ENCODE results near the gene CABLES2. TPM values are rescaled to one million over a fixed set of nuclear protein-coding genes. Genes with fewer than 3 reads are reported as not detected.

The CABLES2 gene
- total RNA-seq, 1 experiment from 2014 or later, result 8.9 TPM

GRCh38 chr20:62393335-62393665, 13.8 kb downstream of the CABLES2 start:
- H3K9me3 ChIP-seq (ENCODE audit: control insufficient read depth in 1 of 2, insufficient read depth in 1 of 2, low read depth in 1 of 2, low read length in 2 of 2), result no peaks in the 10 kb centered on the region
- ATAC-seq, result no peak
- H3K4me1 ChIP-seq (ENCODE audit: control insufficient read depth in 1 of 2, insufficient read depth in 2 of 2, low read length in 2 of 2), result peaks cover 5 to 15% of the 10 kb centered on the region in 2 experiments; a peak in 3 of 4 replicates
- no peak for DNase-seq (ENCODE audit: low read depth, low spot score)
- peaks cover 7% of the 10 kb centered on the region; the same call in 1 of the 2 replicates for H4K20me1 ChIP-seq (ENCODE audit: insufficient read depth)
- no peak overlapping the region for H3K4me2 ChIP-seq (ENCODE audit: low read length)
- peaks cover 7 to 11% of the 10 kb centered on the region in 2 experiments; a peak in 3 of 4 replicates for H3K36me3 ChIP-seq (ENCODE audit: control insufficient read depth in 1 of 2, insufficient read depth in 2 of 2, low read length in 2 of 2)
- intact Hi-C loops (cut with micrococcal nuclease), result no loop called here
- H3K4me3 ChIP-seq (replicated peaks in 1 of 2; ENCODE audit: low read depth in 1 of 2, low read length in 2 of 2), result no peak overlapping the region
- H3K79me2 ChIP-seq (ENCODE audit: insufficient read depth, low read length), result peaks cover 14% of the 10 kb centered on the region
- H3K9me2 ChIP-seq (ENCODE audit: insufficient read depth), result no peaks in the 10 kb centered on the region
- TF ChIP-seq CTCF (IDR thresholded peaks at IDR 0.05 in 2 of 3, conservative IDR thresholded peaks at IDR 0.05 in 1 of 3; ENCODE audit: borderline replicate concordance in 1 of 3, insufficient read depth in 1 of 3, low read depth in 2 of 3, low read length in 2 of 3) (no peak), RAD21 (IDR thresholded peaks at IDR 0.05; ENCODE audit: low read depth) (no peak), ZFX (IDR thresholded peaks at IDR 0.05) (no peak), SRF (IDR thresholded peaks at IDR 0.05; ENCODE audit: low read depth) (no peak), ELF1 (IDR thresholded peaks at IDR 0.05; ENCODE audit: borderline replicate concordance, low read depth) (no peak), FOSL1 (IDR thresholded peaks at IDR 0.05; ENCODE audit: low read depth) (no peak), POLR2A (IDR thresholded peaks at IDR 0.05; ENCODE audit: borderline replicate concordance, extremely low read depth, insufficient read depth, insufficient read length) (no peak)
- POLR2A ChIA-PET, result no interaction called here
- RAD21 ChIA-PET (ENCODE audit: low non-redundant PET in 1 of 2, low total read pairs in 2 of 2, uncharacterized antibody in 2 of 2, unreplicated experiment in 2 of 2), result no interaction called here
- no peaks in the 10 kb centered on the region for H3K27me3 ChIP-seq (ENCODE audit: insufficient read depth, low read length)
- H2AFZ ChIP-seq (ENCODE audit: low read depth, low read length, poor library complexity, severe bottlenecking), result no peak overlapping the region
- H3K27ac ChIP-seq (ENCODE audit: low read depth, low read length), result no peak overlapping the region
- BruUV-seq (replicated peaks), result no TSS peak
- H3K9ac ChIP-seq (ENCODE audit: low read length), result no peak overlapping the region
- CTCF ChIA-PET, result no interaction called here

GRCh38 chr20:62392621-62393334, 14.3 kb downstream of the CABLES2 start:
- intact Hi-C loops (cut with micrococcal nuclease), result no loop called here
- no peaks in the 10 kb centered on the region for H3K27me3 ChIP-seq (ENCODE audit: insufficient read depth, low read length)
- no TSS peak for BruUV-seq (replicated peaks)
- no peak overlapping the region; the same call in 1 of the 2 replicates for H3K27ac ChIP-seq (ENCODE audit: low read depth, low read length)
- H4K20me1 ChIP-seq (ENCODE audit: insufficient read depth), result peaks cover 9% of the 10 kb centered on the region; the same call in 1 of the 2 replicates
- no peak overlapping the region for H3K4me3 ChIP-seq (replicated peaks in 1 of 2; ENCODE audit: low read depth in 1 of 2, low read length in 2 of 2)
- no peak for DNase-seq (ENCODE audit: low read depth, low spot score)
- ATAC-seq, result no peak
- no peaks in the 10 kb centered on the region for H3K9me3 ChIP-seq (ENCODE audit: control insufficient read depth in 1 of 2, insufficient read depth in 1 of 2, low read depth in 1 of 2, low read length in 2 of 2)
- CTCF ChIA-PET, result no interaction called here
- H3K79me2 ChIP-seq (ENCODE audit: insufficient read depth, low read length), result peaks cover 19% of the 10 kb centered on the region
- H3K4me1 ChIP-seq (ENCODE audit: control insufficient read depth in 1 of 2, insufficient read depth in 2 of 2, low read length in 2 of 2), result peaks cover 5 to 20% of the 10 kb centered on the region in 2 experiments; a peak in 3 of 4 replicates
- peaks cover 8 to 16% of the 10 kb centered on the region in 2 experiments for H3K36me3 ChIP-seq (ENCODE audit: control insufficient read depth in 1 of 2, insufficient read depth in 2 of 2, low read length in 2 of 2)
- H3K9me2 ChIP-seq (ENCODE audit: insufficient read depth), result no peaks in the 10 kb centered on the region
- no peak overlapping the region for H3K4me2 ChIP-seq (ENCODE audit: low read length)
- no peak overlapping the region for H3K9ac ChIP-seq (ENCODE audit: low read length)
- POLR2A ChIA-PET, result no interaction called here
- RAD21 ChIA-PET (ENCODE audit: low non-redundant PET in 1 of 2, low total read pairs in 2 of 2, uncharacterized antibody in 2 of 2, unreplicated experiment in 2 of 2), result no interaction called here
- H2AFZ ChIP-seq (ENCODE audit: low read depth, low read length, poor library complexity, severe bottlenecking), result no peak overlapping the region
- TF ChIP-seq POLR2A (IDR thresholded peaks at IDR 0.05; ENCODE audit: borderline replicate concordance, extremely low read depth, insufficient read depth, insufficient read length) (no peak), CEBPB (IDR thresholded peaks at IDR 0.05; ENCODE audit: low read depth) (no peak), CBX3 (IDR thresholded peaks at IDR 0.05; ENCODE audit: low read depth) (no peak), EGR1 (IDR thresholded peaks at IDR 0.05; ENCODE audit: low read depth) (no peak), FOSL1 (IDR thresholded peaks at IDR 0.05; ENCODE audit: low read depth) (no peak), REST (IDR thresholded peaks at IDR 0.05; ENCODE audit: low read depth) (no peak), SRF (IDR thresholded peaks at IDR 0.05; ENCODE audit: low read depth) (no peak), SIN3A (IDR thresholded peaks at IDR 0.05; ENCODE audit: low read depth) (no peak), EZH2phosphoT487 (IDR thresholded peaks at IDR 0.05; ENCODE audit: borderline replicate concordance) (no peak), ELF1 (IDR thresholded peaks at IDR 0.05; ENCODE audit: borderline replicate concordance, low read depth) (no peak)
